Skeletal muscle satellite cell (primary cell): ENCODE results near the gene DRC7.
A peak's percentile ranks its signal among the peaks of the same experiment; 100 is the strongest.
"Not testable (repeated sequence)": the region's sequence is repeated elsewhere in the genome, so short reads cannot be mapped to it uniquely, and the experiment has no call there.

Experiments used
- H3K27me3 ChIP-seq: 2 replicates; pipeline ENCODE4 v1.7.0; 2013; ENCODE audit warnings: low read length; ENCODE audit not compliant: control insufficient read depth, insufficient read depth
- H3K36me3 ChIP-seq: 2 replicates; pipeline ENCODE4 v1.7.0; 2013; ENCODE audit warnings: mild to moderate bottlenecking, control low read depth, low read length; ENCODE audit not compliant: insufficient read depth
- H3K4me1 ChIP-seq: 2 replicates; pipeline ENCODE4 v1.7.0; 2013; ENCODE audit warnings: low read length; ENCODE audit not compliant: control insufficient read depth, insufficient read depth
- H3K4me2 ChIP-seq: 2 replicates; pipeline ENCODE4 v1.7.0; 2013; ENCODE audit warnings: mild to moderate bottlenecking, low read length
- H3K4me3 ChIP-seq: 2 replicates; pipeline ENCODE4 v1.7.0; 2013; ENCODE audit warnings: low read length
- H3K9ac ChIP-seq: 2 replicates; pipeline ENCODE4 v1.7.0; 2013; ENCODE audit warnings: mild to moderate bottlenecking, low read depth, low read length, moderate library complexity
- H3K9me3 ChIP-seq: replicated peaks from 2 replicates; pipeline ENCODE4 v1.7.0; 2013; ENCODE audit warnings: mild to moderate bottlenecking, control low read depth, low read length

The DRC7 gene

DNA sequence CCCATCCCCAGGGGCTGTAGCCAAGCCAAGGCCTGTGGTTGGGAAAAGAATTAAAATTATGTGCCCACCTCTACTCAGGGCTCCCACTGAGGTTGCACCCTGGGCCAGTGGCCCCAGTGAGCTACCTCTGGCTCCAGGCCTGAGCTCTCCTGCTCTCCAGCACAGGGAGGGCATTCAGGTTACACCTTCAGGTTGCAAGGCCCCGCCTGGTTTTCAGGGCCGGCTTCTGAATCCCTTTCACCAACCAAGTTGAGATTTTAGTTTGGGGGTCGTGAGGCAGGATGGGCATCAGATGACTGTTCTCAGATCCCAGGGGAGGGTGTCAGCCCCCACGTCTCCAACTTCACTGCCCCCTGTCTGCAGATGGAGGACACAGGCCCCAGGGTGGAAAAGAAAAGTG, 33.0 kb downstream of the DRC7 start:
- no peaks in the 10 kb centered on the region for H3K36me3 ChIP-seq
- no peak overlapping the region for H3K9ac ChIP-seq
- no peaks in the 10 kb centered on the region for H3K9me3 ChIP-seq
- peaks cover 14% of the 10 kb centered on the region for H3K27me3 ChIP-seq
- H3K4me1 ChIP-seq: peaks cover 3% of the 10 kb centered on the region
- no peak overlapping the region for H3K4me3 ChIP-seq
- H3K4me2 ChIP-seq: no peak overlapping the region

DNA sequence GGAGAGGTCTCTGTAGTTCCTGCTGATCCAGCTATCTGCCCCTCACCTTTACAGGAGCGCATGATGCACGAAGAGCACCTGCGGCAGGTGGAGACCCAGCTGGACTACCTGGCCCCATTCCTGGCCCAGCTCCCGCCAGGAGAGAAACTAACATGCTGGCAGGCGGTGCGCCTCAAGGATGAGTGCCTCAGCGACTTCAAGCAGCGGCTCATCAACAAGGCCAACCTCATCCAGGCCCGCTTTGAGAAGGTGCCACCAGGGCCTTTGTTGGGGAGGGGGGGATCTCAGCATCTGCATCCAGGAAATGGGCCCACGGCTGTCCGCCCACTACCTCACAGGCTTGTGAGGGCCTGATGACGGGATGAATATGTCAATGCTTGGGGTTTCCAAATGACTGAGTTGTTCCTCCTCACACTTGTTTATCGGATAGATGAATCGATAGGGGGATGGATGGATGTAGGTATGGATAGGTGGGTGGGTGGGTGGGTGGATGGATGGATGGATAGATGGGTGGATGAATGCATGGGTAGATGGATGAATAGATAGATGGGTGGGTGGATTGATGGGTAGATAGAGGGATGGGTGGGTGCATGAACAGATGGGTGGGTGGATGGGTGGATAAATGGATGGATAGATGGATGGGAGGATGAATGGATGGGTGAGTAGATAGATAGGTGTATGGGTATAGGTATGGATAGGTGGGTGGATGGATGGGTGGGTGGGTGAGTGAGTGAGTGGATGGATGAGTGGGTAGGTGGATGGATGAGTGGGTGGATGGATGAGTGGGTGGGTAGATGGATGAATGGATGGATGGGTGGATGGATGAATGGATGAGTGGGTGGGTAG, 34.0 kb downstream of the DRC7 start:
- H3K9me3 ChIP-seq: no peaks in the 10 kb centered on the region
- H3K4me1 ChIP-seq: peaks cover 3% of the 10 kb centered on the region
- no peak overlapping the region for H3K9ac ChIP-seq
- no peak overlapping the region for H3K4me3 ChIP-seq
- peaks cover 14% of the 10 kb centered on the region for H3K27me3 ChIP-seq
- no peak overlapping the region for H3K4me2 ChIP-seq
- no peaks in the 10 kb centered on the region for H3K36me3 ChIP-seq

DNA sequence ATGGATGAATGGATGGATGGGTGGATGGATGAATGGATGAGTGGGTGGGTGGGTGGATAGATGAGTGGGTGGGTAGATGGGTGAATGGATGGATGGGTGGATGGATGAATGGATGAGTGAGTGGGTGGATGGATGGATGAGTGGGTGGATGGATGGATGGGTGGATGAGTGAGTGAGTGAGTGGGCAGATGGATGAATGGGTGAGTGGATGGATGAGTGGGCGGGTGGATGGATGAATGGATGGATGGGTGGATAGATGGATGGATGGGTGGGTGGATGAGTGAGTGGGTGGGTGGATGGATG, 34.5 kb downstream of the DRC7 start:
- Histone ChIP-seq H3K9me3 (no peaks in the 10 kb centered on the region), H3K4me1 (peaks cover 4% of the 10 kb centered on the region), H3K27me3 (peaks cover 14% of the 10 kb centered on the region), H3K36me3 (no peaks in the 10 kb centered on the region), H3K4me2 (no peak overlapping the region), H3K9ac (no peak overlapping the region), H3K4me3 (no peak overlapping the region)

DNA sequence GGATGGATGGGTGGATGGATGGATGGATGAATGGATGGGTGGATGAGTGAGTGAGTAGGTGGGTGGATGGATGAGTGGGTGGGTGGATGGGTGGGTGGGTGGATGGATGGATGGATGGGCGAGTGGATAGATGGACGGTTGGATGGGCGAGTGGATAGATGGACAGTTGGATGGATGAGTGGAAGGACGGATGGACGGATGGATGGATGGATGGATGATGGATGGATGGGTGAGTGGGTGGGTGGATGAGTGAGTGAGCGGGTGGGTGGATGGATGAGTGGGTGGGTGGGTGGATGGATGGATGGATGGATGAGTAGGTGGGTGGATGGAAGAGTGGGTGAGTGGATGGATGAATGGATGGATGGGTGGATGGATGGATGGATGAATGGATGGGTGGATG, 35.2 kb downstream of the DRC7 start:
- not testable (repeated sequence) for H3K9me3 ChIP-seq, H3K4me2 ChIP-seq, H3K36me3 ChIP-seq, H3K9ac ChIP-seq, H3K4me3 ChIP-seq
- Histone ChIP-seq H3K4me1 (peaks cover 11% of the 10 kb centered on the region), H3K27me3 (peaks cover 14% of the 10 kb centered on the region)

DNA sequence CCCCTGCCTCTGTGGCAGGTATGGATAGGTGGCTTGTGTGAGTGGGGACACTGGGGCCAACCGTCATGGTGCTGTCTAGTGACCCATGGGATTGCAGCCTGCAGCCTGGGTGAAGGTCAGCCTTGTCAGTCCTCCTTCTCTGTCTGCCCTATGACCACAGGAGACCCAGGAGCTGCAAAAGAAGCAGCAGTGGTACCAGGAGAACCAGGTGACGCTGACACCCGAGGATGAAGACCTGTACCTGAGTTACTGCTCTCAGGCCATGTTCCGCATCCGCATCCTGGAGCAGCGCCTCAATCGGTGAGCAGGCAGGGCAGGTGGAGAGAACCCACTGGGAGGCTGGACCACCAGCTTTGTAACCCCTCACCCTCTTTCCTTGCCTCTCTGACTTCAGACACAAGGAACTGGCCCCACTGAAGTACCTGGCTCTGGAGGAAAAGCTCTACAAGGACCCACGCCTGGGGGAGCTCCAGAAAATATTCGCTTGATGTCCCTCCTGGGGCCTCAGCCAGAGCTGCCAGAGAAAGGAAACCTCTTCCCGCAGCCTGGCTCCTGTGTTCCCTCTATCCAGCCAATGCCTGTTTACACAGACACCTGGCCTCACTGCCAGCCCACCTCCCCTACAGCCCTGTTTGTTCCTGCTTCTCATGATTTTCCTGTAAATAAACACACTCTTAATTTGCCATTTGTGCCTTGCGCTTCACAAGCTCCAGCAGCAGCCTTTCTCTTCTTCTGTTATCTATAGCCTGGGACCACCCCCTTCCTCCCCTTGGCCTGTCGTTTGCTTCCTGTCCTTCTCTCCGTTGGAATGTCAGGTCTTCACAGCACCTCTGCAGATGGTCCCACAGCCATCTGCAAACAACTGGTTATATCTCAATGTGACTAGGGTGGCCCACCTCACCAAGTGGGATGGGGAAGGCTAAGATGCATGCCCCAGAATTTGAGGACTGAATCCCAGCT, 36.4 kb downstream of the DRC7 start:
- Histone ChIP-seq H3K27me3 (peaks cover 9% of the 10 kb centered on the region), H3K4me1 (peaks cover 13% of the 10 kb centered on the region), H3K9me3 (no peaks in the 10 kb centered on the region), H3K4me2 (no peak overlapping the region), H3K4me3 (no peak overlapping the region), H3K9ac (no peak overlapping the region), H3K36me3 (no peaks in the 10 kb centered on the region)

DNA sequence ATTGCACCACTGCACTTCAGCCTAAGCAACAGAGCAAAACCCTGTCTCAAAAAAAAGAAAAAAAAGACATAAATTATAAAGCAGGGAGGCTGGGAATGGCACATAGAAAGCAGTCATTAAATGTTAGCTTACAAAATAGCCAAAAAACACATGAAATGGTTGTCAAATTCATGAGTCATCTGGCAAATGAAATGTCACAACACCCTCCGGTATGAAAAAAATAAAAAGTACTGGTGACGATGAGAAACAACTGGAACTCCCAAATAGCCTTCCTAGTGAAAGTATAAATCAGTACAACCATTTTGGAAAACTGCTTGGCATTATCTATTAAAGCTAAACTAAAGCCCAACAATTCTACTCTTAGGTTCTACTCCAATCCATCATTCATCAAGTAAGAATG, 37.4 kb downstream of the DRC7 start:
- no peaks in the 10 kb centered on the region for H3K9me3 ChIP-seq
- H3K36me3 ChIP-seq: no peaks in the 10 kb centered on the region
- H3K4me3 ChIP-seq: no peak overlapping the region
- peaks cover 23% of the 10 kb centered on the region for H3K4me1 ChIP-seq
- peaks cover 4% of the 10 kb centered on the region for H3K27me3 ChIP-seq
- H3K4me2 ChIP-seq: no peak overlapping the region
- H3K9ac ChIP-seq: no peak overlapping the region

DNA sequence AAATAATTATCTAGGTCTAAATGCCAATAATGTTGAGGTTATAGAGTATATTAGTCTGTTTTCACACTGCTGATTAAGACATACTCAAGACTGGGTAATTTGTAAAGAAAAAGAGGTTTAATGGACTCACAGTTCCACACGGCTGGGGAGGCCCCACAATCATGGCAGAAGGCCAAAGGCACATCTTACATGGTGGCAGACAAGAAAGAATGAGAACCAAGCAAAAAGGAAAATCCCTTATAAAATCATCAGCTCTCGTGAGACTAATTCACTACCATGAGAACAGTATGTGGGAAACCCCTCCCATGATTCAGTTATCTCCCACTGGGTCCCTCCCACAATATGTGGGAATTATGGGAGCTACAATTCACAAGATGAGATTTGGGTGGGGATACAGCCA, 38.1 kb downstream of the DRC7 start:
- Histone ChIP-seq H3K27me3 (no peaks in the 10 kb centered on the region), H3K4me2 (no peak overlapping the region), H3K36me3 (no peaks in the 10 kb centered on the region), H3K9me3 (no peaks in the 10 kb centered on the region), H3K4me3 (no peak overlapping the region), H3K4me1 (peaks cover 26% of the 10 kb centered on the region), H3K9ac (no peak overlapping the region)

DNA sequence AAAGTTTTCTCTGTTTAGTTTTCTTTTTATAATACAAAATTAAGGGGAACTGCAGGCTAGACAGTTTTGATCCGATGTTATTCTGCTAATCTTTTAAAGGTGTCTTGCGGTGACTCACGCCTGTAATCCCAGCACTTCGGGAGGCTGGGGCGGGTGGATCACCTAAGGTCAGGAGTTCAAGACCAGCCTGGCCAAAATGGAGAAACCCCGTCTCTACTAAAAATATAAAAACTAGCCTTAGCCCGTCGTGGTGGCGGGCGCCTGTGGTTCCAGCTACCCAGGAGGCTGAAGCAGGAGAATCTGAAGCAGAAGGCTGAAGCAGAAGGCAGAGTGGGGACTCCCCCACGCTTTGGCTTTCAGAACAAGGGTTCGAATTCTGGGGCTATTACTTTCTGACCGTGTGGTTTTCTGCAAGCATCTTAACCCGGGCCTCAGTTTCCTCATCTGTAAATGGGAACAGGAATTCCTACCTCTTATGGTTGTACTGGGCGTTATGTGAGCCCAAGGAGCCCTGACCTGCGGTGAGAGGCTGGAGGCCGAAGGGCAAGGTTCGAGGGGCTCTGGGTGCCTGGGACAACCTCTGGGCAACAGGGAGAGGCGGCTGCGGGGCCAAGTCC, 39.8 kb downstream of the DRC7 start:
- Histone ChIP-seq H3K27me3 (no peaks in the 10 kb centered on the region), H3K4me2 (peak overlapping the region; percentile 95), H3K4me1 (peaks cover 26% of the 10 kb centered on the region), H3K9me3 (no peaks in the 10 kb centered on the region), H3K4me3 (peak overlapping the region; percentile 79), H3K9ac (peak overlapping the region; percentile 96), H3K36me3 (no peaks in the 10 kb centered on the region)

DNA sequence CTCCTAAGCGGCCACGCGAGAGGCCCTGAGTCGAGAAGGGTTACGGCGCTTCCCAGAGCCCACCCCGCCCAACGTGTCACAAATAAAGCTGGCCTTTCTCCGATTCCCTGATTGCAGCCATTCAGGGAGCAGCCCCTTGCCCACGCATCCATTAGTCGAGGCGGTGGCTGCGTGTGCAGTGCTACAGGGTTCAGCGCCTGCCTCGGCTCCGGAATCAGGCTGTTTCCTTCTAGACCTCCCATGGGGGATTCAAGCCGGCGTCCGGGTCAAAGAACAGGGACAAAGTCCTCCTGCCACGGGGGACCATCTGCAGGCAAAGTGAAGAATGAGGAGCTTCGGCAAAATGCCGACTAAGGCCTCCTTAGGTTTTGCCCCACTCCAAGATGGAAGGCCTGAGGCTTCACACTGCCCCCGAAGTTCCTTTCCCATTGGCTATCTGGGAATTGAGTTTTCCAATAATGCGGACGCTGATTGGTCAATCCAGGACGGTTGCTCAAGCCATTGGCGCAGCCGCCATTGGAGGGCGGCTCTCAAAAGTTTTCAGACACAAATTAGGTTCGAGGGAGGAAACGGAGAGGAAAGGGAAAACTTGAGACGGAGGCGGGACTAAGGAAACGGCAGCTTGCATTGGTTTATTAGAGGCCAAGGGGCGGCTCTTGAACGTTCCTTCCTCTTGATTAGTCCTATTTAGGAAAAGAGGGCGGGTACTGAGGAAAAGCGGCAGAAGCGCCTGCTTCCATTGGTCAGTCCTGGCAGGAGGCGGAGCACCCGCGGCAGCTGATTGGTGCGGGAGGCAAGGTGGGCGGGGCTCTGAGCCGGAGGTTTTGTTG, 40.5 kb downstream of the DRC7 start:
- Histone ChIP-seq H3K36me3 (no peaks in the 10 kb centered on the region), H3K4me1 (peaks cover 26% of the 10 kb centered on the region), H3K9ac (peak overlapping the region; percentile 96), H3K9me3 (no peaks in the 10 kb centered on the region), H3K4me3 (peak overlapping the region; percentile 93), H3K27me3 (no peaks in the 10 kb centered on the region), H3K4me2 (peak overlapping the region; percentile 97)

DNA sequence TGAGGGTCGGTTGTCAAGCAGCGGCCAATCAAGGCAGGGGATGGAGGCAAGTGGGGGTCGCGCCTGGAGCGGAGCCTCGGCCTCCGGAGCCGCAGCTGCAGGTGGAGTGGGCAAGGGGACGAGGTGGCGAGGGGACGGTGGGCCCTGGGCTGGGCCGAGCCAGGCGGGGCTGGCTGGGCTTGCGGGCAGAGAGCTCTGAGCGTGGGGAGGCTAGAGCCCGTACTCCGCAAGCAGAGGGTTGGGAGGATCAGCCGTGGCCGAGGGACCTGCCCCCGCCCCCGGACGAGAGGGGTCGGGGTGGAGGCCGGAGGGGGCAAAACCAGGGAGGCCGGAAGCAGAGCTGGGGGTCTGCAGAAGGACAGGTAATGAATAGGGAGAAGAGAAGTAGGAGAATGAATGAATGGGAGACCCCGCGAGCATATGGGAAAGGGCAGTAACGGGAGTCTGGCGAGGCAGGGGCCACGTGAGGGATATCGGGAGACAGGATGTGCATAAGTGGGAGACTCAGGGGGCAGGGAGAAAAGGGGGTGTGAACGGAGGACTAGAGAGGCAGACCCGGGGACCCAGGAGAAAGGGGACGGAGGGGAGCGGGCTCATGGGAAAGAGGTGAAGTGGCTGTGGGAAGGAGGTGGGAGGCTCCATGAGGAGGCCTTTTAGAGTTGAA, 41.3 kb downstream of the DRC7 start, which contains the start of gene KATNB1:
TSS of gene KATNB1 (plus strand) at position 16 of the 664 bp plus-strand sequence. CDS start 1,474 bp downstream, outside the sequence.
- H3K4me2 ChIP-seq: peak within 1 kb of the TSS; percentile 97
- no peaks in the 10 kb centered on the region for H3K27me3 ChIP-seq
- H3K4me1 ChIP-seq: peaks cover 26% of the 10 kb centered on the region
- H3K4me3 ChIP-seq: peak within 1 kb of the TSS; percentile 93
- H3K36me3 ChIP-seq: no peaks in the 10 kb centered on the region
- peak within 1 kb of the TSS; percentile 96 for H3K9ac ChIP-seq
- no peaks in the 10 kb centered on the region for H3K9me3 ChIP-seq
